HUES64 (cell line): Measurements from ENCODE around the gene NRN1L.
A peak's percentile ranks its signal among the peaks of the same experiment; 100 is the strongest.

ENCODE experiments used
- H3K27ac ChIP-seq: 2 replicates; pipeline ENCODE4 v1.7.0; 2013; ENCODE audit warnings: low read depth, low read length, inconsistent platforms
- H3K27me3 ChIP-seq: 2 replicates; pipeline ENCODE4 v1.6.1; 2013; ENCODE audit warnings: mild to moderate bottlenecking, low read length; ENCODE audit not compliant: insufficient read depth
- H3K36me3 ChIP-seq: 2 replicates; pipeline ENCODE4 v1.6.1; 2013; ENCODE audit warnings: mild to moderate bottlenecking, low read length; ENCODE audit not compliant: insufficient read depth
- H3K4me1 ChIP-seq: 2 replicates; pipeline ENCODE4 v1.6.1; 2013; ENCODE audit warnings: mild to moderate bottlenecking, low read length, moderate library complexity; ENCODE audit not compliant: insufficient read depth
- H3K4me3 ChIP-seq: 2 replicates; pipeline ENCODE4 v1.5.1; 2013; ENCODE audit warnings: mild to moderate bottlenecking, low read length, moderate library complexity
- H3K9ac ChIP-seq: 2 replicates; pipeline ENCODE4 v1.6.1; 2013; ENCODE audit warnings: mild to moderate bottlenecking, low read depth, low read length
- H3K9me3 ChIP-seq: 2 replicates; pipeline ENCODE4 v1.6.1; 2013; ENCODE audit warnings: low read depth, low read length; ENCODE audit not compliant: insufficient read depth
- WGBS: fragments of 150-250, 120-280 bp; methylation state at CpG from one replicate; pipeline ENCODE4 v1.1.7; 2013; ENCODE audit warnings: missing lambda C conversion rate; 5-methylcytosine and 5-hydroxymethylcytosine counted together

The NRN1L gene

GRCh38 chr16:67846320-67847063 is 38.2 kb upstream of the NRN1L start, which contains the start of gene NUTF2:
Gene NUTF2 (plus strand): TSS chr16:67846933. CDS start chr16:67865131, 18,198 bp downstream.
- H3K27me3 ChIP-seq = no peaks in the 10 kb centered on the region
- H3K9ac ChIP-seq = peak within 1 kb of the TSS; percentile 93
- peaks cover 29% of the 10 kb centered on the region for H3K4me1 ChIP-seq
- H3K9me3 ChIP-seq = no peaks in the 10 kb centered on the region
- H3K4me3 ChIP-seq = peak within 1 kb of the TSS; percentile 92
- WGBS = under 1% methylated on average over 57 of the region's 57 CpGs
- peaks cover 13% of the 10 kb centered on the region; the same call in 1 of the 2 replicates for H3K36me3 ChIP-seq
- peak within 1 kb of the TSS; percentile 90 for H3K27ac ChIP-seq

DNA sequence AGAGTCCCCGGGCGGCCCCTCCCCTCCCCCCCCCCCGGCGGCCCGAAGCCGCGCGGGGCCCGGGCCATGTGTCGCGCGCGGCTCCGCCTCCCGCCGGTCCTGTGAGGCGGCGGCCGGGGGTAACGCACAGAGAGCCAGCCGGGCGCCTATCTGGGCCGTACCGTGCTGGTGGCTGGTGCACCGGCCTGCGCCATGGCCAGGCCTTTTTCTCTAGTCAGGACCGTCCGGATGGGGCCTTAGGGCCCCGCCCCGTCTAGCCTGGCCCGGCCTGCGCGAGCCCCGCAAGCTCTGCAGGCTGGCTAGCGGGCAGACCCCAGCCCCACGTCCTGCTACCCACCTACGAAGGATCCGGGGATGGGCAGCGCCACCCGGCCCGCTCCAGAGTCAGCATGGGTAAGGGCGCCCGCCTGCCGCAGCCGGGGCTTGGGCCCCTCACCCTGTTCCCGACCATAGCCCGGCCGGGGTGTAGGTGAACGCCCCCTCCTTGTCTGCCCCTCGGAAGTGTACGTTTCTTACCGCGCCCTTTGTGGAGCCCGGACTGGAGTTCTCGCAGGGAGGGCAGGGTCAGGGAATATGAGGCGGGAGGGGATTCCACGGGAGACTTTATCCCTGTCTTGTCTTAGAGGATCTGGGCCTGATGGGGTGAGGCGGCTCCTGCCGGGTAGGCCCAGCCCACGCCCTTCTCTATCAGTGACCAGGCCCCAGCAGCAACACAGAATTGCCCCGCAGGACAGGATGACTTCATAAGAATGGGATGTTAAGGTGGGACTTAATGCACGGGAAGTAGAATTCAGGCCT is 37.4 kb upstream of the NRN1L start, which contains the start of gene CENPT:
Gene CENPT, minus strand, starts transcription at position 630 of the 798 bp plus-strand sequence. CDS start 13,834 bp downstream, outside the sequence.
- H3K36me3 ChIP-seq = peaks cover 13% of the 10 kb centered on the region; the same call in 1 of the 2 replicates
- H3K4me1 ChIP-seq = peaks cover 28% of the 10 kb centered on the region
- no peaks in the 10 kb centered on the region for H3K27me3 ChIP-seq
- H3K27ac ChIP-seq = peak within 1 kb of the TSS; percentile 90
- H3K9me3 ChIP-seq = no peaks in the 10 kb centered on the region
- under 1% methylated on average over 62 of the region's 62 CpGs for WGBS
- H3K9ac ChIP-seq = peak within 1 kb of the TSS; percentile 93
- peak within 1 kb of the TSS; percentile 92 for H3K4me3 ChIP-seq

GRCh38 chr16:67848118-67848517 is 36.6 kb upstream of the NRN1L start:
- Histone ChIP-seq H3K4me1 (peaks cover 28% of the 10 kb centered on the region), H3K4me3 (peak overlapping the region; percentile 92), H3K27me3 (no peaks in the 10 kb centered on the region), H3K9me3 (no peaks in the 10 kb centered on the region), H3K27ac (peak overlapping the region; percentile 90), H3K36me3 (peaks cover 13% of the 10 kb centered on the region; the same call in 1 of the 2 replicates), H3K9ac (peak overlapping the region; percentile 93)
- 95% methylated on average over 11 of the region's 11 CpGs for WGBS

- Histone ChIP-seq H3K9me3 (no peaks in the 10 kb centered on the region), H3K4me1 (peaks cover 16% of the 10 kb centered on the region), H3K4me3 (no peak overlapping the region), H3K36me3 (peaks cover 11% of the 10 kb centered on the region; the same call in 1 of the 2 replicates), H3K9ac (no peak overlapping the region), H3K27ac (no peak overlapping the region), H3K27me3 (no peaks in the 10 kb centered on the region)
- WGBS = 96% methylated on average over 3 of the region's 3 CpGs
These were observed 31.0 kb upstream of the NRN1L start for GRCh38 chr16:67853670-67854069.

DNA sequence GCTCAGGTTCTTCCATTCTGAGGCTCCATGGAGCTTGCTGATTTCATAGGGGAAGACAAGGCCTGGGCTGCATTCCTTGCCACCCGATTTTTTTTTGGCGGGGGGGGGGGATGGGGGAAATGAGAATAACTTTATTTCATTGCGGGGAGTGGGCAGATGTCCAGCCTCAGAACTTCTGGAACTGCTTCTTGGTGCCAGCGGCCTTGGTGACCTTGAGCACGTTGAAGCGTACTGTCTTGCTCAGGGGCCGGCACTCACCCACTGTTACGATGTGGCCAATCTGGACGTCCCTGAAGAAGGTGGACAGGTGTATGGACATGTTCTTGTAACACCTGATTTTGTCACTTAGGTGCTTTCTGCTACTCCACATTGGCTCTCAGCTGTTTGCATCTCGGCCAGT is 28.9 kb upstream of the NRN1L start:
- H3K9me3 ChIP-seq = no peaks in the 10 kb centered on the region
- no peak overlapping the region for H3K4me3 ChIP-seq
- H3K27ac ChIP-seq = no peak overlapping the region
- peaks cover 9% of the 10 kb centered on the region for H3K36me3 ChIP-seq
- no peak overlapping the region for H3K9ac ChIP-seq
- no peaks in the 10 kb centered on the region for H3K27me3 ChIP-seq
- 95% methylated on average over 10 of the region's 10 CpGs for WGBS
- H3K4me1 ChIP-seq = peaks cover 16% of the 10 kb centered on the region

- 90% methylated on average over 5 of the region's 5 CpGs for WGBS
- peak overlapping the region; percentile 21 for H3K9ac ChIP-seq
- no peak overlapping the region for H3K4me3 ChIP-seq
- peak overlapping the region; percentile 65; the same call in 1 of the 2 replicates for H3K27ac ChIP-seq
- H3K9me3 ChIP-seq = no peaks in the 10 kb centered on the region
- H3K4me1 ChIP-seq = peaks cover 16% of the 10 kb centered on the region
- H3K27me3 ChIP-seq = no peaks in the 10 kb centered on the region
- peaks cover 17% of the 10 kb centered on the region for H3K36me3 ChIP-seq
These were observed 27.6 kb upstream of the NRN1L start for GRCh38 chr16:67856927-67857546.

DNA sequence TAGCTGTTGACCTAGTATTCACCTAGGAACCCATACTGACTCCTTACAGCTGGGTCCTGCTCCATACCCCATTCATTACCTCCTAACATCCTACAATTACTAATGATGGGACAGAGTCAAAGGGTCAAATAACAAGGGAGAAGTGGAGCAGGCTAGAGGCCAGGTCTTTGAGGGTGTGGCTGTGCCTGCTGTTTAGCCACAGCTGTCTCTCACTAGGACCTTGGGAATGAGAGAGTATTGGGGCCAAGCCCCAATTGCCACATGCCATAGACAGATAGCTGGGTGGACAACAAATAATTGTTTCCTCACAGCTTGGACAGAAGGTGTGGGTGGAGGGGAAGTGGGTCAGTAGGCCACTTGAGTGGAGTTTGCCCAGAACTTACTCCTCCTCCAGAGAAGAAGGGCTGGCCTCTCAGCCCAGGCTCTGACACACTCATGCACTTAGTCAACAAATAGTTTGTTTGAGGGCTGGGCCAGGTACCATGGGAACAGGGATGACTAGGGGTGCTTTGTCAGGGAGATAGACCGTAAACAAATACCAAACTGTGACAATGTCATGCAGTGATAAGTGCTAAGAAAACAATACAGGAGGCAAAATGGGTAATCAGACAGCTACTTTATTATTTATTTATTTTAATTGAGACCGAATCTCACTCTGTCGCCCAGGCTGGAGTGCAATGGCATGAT is 27.0 kb upstream of the NRN1L start:
- H3K27me3 ChIP-seq = no peaks in the 10 kb centered on the region
- H3K9ac ChIP-seq = peak overlapping the region; percentile 21; the same call in 1 of the 2 replicates
- H3K4me3 ChIP-seq = no peak overlapping the region
- WGBS = 58% methylated on average over 3 of the region's 3 CpGs
- peaks cover 17% of the 10 kb centered on the region for H3K36me3 ChIP-seq
- H3K9me3 ChIP-seq = no peaks in the 10 kb centered on the region
- H3K4me1 ChIP-seq = peaks cover 16% of the 10 kb centered on the region
- peak overlapping the region; percentile 65; the same call in 1 of the 2 replicates for H3K27ac ChIP-seq

DNA sequence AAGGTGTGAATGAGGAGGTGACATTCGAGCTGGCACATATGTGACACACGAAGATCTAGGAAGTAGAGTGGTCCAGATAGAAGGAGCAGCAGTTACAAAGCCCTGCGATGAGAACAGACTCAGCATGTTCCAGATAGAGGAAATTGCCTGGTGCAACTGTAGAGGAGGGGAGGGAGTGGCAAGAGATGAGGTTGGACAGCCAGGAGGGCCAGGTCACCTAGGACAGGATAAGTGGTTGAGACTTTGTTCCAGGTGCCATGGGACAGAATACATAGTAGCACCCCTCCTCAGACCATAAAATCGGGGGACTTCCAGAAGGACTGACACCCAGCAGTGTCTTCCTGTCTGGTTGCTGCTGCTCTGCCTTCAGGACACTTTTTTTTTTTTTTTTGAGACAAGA is 26.2 kb upstream of the NRN1L start:
- Histone ChIP-seq H3K4me3 (no peak overlapping the region), H3K9ac (no peak overlapping the region; the same call in 1 of the 2 replicates), H3K27me3 (no peaks in the 10 kb centered on the region), H3K9me3 (no peaks in the 10 kb centered on the region), H3K36me3 (peaks cover 17% of the 10 kb centered on the region), H3K27ac (peak overlapping the region; percentile 44; the same call in 1 of the 2 replicates), H3K4me1 (peaks cover 16% of the 10 kb centered on the region)
- WGBS = 86% methylated on average over 4 of the region's 4 CpGs

DNA sequence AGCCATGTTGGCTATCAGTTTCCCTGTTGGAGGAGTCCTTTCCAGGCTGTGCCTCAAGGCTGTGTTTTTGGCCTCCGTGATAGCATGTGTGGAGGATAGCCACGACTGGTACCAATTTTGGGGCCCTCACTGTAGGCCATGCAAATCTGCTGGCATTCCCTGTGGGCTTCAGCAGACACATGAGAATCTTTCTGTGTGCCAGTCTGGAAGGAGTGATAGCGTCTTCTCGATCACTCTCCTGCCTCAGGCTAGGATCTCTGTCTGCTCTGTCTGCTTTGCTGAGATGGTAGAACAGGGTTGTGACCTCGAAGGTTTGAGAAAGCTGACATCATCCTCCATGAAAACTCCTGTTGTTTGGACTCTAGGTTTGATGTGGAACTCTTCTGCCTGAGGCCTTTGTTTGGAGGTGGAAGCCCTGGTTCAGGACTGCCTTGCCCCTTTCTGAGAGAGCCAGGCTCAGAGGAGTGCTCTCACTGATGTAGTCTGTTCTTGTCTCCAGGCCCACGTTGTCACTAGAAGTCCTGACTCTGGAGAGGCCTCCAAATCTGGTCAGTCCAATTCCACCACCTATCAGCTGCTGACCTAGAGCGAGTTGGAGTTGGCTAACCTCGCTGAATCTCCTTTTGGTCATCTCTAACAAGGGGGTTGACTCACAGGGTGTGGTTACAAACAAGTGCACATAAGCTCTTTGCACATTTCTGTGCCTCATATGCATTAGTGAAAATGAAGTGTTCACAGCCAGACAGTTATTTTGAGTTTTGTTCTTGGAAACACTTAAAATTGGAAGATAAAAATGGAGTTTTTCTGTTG is 23.9 kb upstream of the NRN1L start:
- Histone ChIP-seq H3K27me3 (no peaks in the 10 kb centered on the region), H3K4me1 (peaks cover 13% of the 10 kb centered on the region), H3K36me3 (peaks cover 28% of the 10 kb centered on the region), H3K9me3 (no peaks in the 10 kb centered on the region), H3K9ac (no peak overlapping the region), H3K27ac (no peak overlapping the region), H3K4me3 (no peak overlapping the region)
- 96% methylated on average over 8 of the region's 8 CpGs for WGBS

- H3K9ac ChIP-seq = no peak overlapping the region
- H3K4me3 ChIP-seq = no peak overlapping the region
- no peaks in the 10 kb centered on the region for H3K27me3 ChIP-seq
- H3K27ac ChIP-seq = no peak overlapping the region
- H3K9me3 ChIP-seq = no peaks in the 10 kb centered on the region
- H3K36me3 ChIP-seq = peaks cover 39% of the 10 kb centered on the region
- H3K4me1 ChIP-seq = peaks cover 8% of the 10 kb centered on the region
- 94% methylated on average over 6 of the region's 6 CpGs for whole genome bisulfite sequencing
These were observed 22.8 kb upstream of the NRN1L start for GRCh38 chr16:67861877-67862276.
